ENCODE data around the gene SYTL3. TPM values are rescaled to one million over a fixed set of nuclear protein-coding genes. Genes with fewer than 3 reads are reported as not detected.

The SYTL3 gene
- total RNA-seq, 1 experiment from 2014 or later = 0.09 TPM

DNA sequence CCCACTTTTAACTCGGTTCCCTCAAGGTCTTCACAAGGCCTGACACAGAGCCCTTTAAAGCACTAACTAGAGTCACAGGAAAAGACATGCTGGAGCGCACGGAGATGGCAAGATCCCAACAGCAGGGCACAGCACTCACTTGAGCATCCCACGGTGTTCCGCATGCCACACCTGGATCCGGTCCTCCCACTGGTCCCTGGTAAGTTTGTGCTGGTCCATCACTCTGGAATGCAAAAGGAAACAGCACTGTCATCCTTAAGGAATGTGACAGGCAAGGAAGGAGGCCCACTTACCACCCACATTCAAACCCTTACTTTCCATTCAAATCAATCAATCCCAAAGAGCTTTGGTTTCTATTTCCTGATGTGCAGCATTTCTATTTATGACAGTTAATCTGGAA lies 134.7 kb downstream of the SYTL3 start:
- peaks cover 3% of the 10 kb centered on the region; the same call in 1 of the 2 replicates for H3K79me2 ChIP-seq (ENCODE audit: insufficient read depth, low read length)
- peaks cover 81 to 94% (median 91%) of the 10 kb centered on the region in 3 experiments for H3K36me3 Mint-ChIP-seq (ENCODE audit: insufficient read depth in 1 of 3, low read depth in 3 of 3)

More for the DNA sequence above, 134.7 kb downstream of the SYTL3 start:
- no peak overlapping the region for H3K4me3 Mint-ChIP-seq
- Histone ChIP-seq H3K4ac (ENCODE audit: low read depth, low read length) (no peak overlapping the region), H3K23ac (ENCODE audit: insufficient read length, low read depth, low read length) (no peak overlapping the region), H4K8ac (replicated peaks; ENCODE audit: insufficient read length, low read depth, low read length) (no peak overlapping the region), H3K14ac (ENCODE audit: insufficient read depth, low read length) (no peak overlapping the region), H3K4me1 (ENCODE audit: insufficient read depth, low read length) (no peaks in the 10 kb centered on the region), H2BK15ac (ENCODE audit: low read depth, low read length) (no peak overlapping the region), H3K23me2 (ENCODE audit: insufficient read length, low read depth, low read length, poor library complexity, severe bottlenecking) (no peaks in the 10 kb centered on the region), H3K18ac (ENCODE audit: insufficient read length, low read depth, low read length) (no peak overlapping the region), H2AK5ac (ENCODE audit: insufficient read length, low read length) (no peak overlapping the region), H3K27me3 (ENCODE audit: insufficient read depth, low read length) (no peaks in the 10 kb centered on the region), H4K20me1 (ENCODE audit: control insufficient read depth, insufficient read depth, insufficient read length) (no peaks in the 10 kb centered on the region), H2BK12ac (ENCODE audit: insufficient read length, low read depth, low read length) (no peak overlapping the region), H3T11ph (ENCODE audit: low read length) (no peak overlapping the region), H4K5ac (ENCODE audit: insufficient read length, low read depth, low read length) (no peak overlapping the region), H3K9me3 (ENCODE audit: control insufficient read depth, low read depth, low read length) (no peaks in the 10 kb centered on the region), H3K27ac (ENCODE audit: insufficient read length, low read depth, low read length) (no peak overlapping the region), H2BK120ac (ENCODE audit: low read depth, low read length, poor library complexity, severe bottlenecking) (no peak overlapping the region), H3K9ac (ENCODE audit: extremely low read depth, insufficient read length, low read length) (no peak overlapping the region), H4K91ac (ENCODE audit: insufficient read length, low read depth, low read length) (no peak overlapping the region), H3K4me2 (ENCODE audit: insufficient read depth, insufficient read length, low read length) (no peak overlapping the region), H2BK5ac (ENCODE audit: insufficient read length, low read length) (no peak overlapping the region), H2AFZ (ENCODE audit: low read length) (no peak overlapping the region), H3K56ac (ENCODE audit: insufficient read length, low read depth, low read length) (no peak overlapping the region), H3K79me1 (ENCODE audit: insufficient read depth, low read depth, low read length, poor library complexity, severe bottlenecking) (peaks cover 18% of the 10 kb centered on the region), H2BK20ac (ENCODE audit: low read depth, low read length, poor library complexity, severe bottlenecking) (no peak overlapping the region)
- peak overlapping the region in 2 of 3 experiments; percentile 59 to 79; a peak in 4 of 7 replicates for H3K27ac Mint-ChIP-seq
- no peak for DNase-seq
- H3K9me3 Mint-ChIP-seq = no peaks in the 10 kb centered on the region
- H3K4me1 Mint-ChIP-seq = peaks cover 4 to 8% of the 10 kb centered on the region in 2 experiments; a peak in 3 of 4 replicates
- WGBS (ENCODE audit: extremely low coverage, insufficient read length, low lambda C conversion rate) = no CpG with 5 or more reads among the region's 6 CpGs
- TF ChIP-seq, protein P1, sequence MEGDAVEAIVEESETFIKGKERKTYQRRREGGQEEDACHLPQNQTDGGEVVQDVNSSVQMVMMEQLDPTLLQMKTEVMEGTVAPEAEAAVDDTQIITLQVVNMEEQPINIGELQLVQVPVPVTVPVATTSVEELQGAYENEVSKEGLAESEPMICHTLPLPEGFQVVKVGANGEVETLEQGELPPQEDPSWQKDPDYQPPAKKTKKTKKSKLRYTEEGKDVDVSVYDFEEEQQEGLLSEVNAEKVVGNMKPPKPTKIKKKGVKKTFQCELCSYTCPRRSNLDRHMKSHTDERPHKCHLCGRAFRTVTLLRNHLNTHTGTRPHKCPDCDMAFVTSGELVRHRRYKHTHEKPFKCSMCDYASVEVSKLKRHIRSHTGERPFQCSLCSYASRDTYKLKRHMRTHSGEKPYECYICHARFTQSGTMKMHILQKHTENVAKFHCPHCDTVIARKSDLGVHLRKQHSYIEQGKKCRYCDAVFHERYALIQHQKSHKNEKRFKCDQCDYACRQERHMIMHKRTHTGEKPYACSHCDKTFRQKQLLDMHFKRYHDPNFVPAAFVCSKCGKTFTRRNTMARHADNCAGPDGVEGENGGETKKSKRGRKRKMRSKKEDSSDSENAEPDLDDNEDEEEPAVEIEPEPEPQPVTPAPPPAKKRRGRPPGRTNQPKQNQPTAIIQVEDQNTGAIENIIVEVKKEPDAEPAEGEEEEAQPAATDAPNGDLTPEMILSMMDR (conservative IDR thresholded peaks at IDR 0.05) = no peak
- no peaks in the 10 kb centered on the region for H3K27me3 Mint-ChIP-seq (ENCODE audit: low read depth)

Measured in H9 (cell line).